GM12878 (cell line): ENCODE results near the gene ZNF32. TPM values are rescaled to one million over a fixed set of nuclear protein-coding genes. Genes with fewer than 3 reads are reported as not detected.

Source experiments
- ATF7 ChIP-seq: fragments of 450-650 bp; IDR thresholded peaks from 2 replicates; pipeline ENCODE4 v1.6.1; 2016; ENCODE audit warnings: low read depth, mild to moderate bottlenecking
- EP300 ChIP-seq, 2 experiments: fragments of 150-350 bp in 1 of 2; IDR thresholded peaks; 2 replicates each; pipeline ENCODE4 v1.6.1; 2011 to 2012; ENCODE audit warnings: low read depth in 2 of 2, low read length in 2 of 2, borderline replicate concordance in 1 of 2, improper control_type of control experiment in 1 of 2, inconsistent platforms in 1 of 2; ENCODE audit not compliant: control insufficient read depth in 1 of 2
- ETV6 ChIP-seq, 2 experiments: fragments of 450-650 bp in 1 of 2; IDR thresholded peaks in 1 of 2; conservative IDR thresholded peaks in 1 of 2; 2 replicates each; pipeline ENCODE4 v1.6.1; 2014; ENCODE audit warnings: antibody characterized with exemption in 1 of 2, borderline replicate concordance in 1 of 2, low read depth in 1 of 2, mild to moderate bottlenecking in 1 of 2, moderate library complexity in 1 of 2
- TCF3 ChIP-seq: IDR thresholded peaks from 2 replicates; pipeline ENCODE4 v1.6.1; 2012; ENCODE audit warnings: low read depth, mild to moderate bottlenecking, low read length, borderline replicate concordance; ENCODE audit not compliant: insufficient read depth
- polyA plus RNA-seq, 11 experiments: library from polyadenylated mRNA; depleted of rRNA in 4 of 11; unstranded in 6 of 11; stranded (reverse) in 5 of 11; fragments of >200 nt; fragmentation: Nextera tagmentation in 4 of 11; fragmentation: Illumina TruSeq in 1 of 11; extraction: Ambion mirVana in 4 of 11; extraction: Trizol in 1 of 11; gene quantifications; 1 replicate in 1 of 11; 2 replicates in 10 of 11; pipeline versions ENCODE4 v1.2.1 to v1.2.3, GENCODE V29; 2011 to 2016; ENCODE audit warnings: inconsistent platforms in 2 of 11, missing spikeins in 2 of 11, low read depth in 1 of 11
- total RNA-seq, 4 experiments: library from RNA; depleted of rRNA in 3 of 4; stranded (reverse); fragments of >200 nt in 3 of 4; fragmentation: Illumina TruSeq in 1 of 4; extraction: Trizol in 1 of 4; gene quantifications; 2 replicates each; pipeline versions ENCODE4 v1.2.1 to v1.2.3, GENCODE V29; 2013 to 2021
- TF ChIP-seq, protein P1 (sequence below): fragments of 450-650 bp; conservative IDR thresholded peaks from 2 replicates; pipeline ENCODE4 v1.6.1; 2017; ENCODE audit warnings: mild to moderate bottlenecking, moderate library complexity
- TF ChIP-seq, protein P2 (sequence below): fragments of 450-650 bp; IDR thresholded peaks from 2 replicates; pipeline ENCODE4 v1.6.1; 2017; ENCODE audit warnings: mild to moderate bottlenecking, moderate library complexity

ZNF32 gene
- total and polyA plus RNA-seq, 10 of the 15 experiments (the other 5 are each of a cell fraction or from before 2014, with no cell fraction given) = 1.9 to 23.0 (median 3.4) TPM

GRCh38 chr10:43698156-43698555 is 49.5 kb upstream of the ZNF32 start (continued):
- TF ChIP-seq EP300 (IDR thresholded peaks at IDR 0.05; ENCODE audit: borderline replicate concordance in 1 of 2, control insufficient read depth in 1 of 2, low read depth in 2 of 2, low read length in 2 of 2) = no peak
- TF ChIP-seq, protein P1, sequence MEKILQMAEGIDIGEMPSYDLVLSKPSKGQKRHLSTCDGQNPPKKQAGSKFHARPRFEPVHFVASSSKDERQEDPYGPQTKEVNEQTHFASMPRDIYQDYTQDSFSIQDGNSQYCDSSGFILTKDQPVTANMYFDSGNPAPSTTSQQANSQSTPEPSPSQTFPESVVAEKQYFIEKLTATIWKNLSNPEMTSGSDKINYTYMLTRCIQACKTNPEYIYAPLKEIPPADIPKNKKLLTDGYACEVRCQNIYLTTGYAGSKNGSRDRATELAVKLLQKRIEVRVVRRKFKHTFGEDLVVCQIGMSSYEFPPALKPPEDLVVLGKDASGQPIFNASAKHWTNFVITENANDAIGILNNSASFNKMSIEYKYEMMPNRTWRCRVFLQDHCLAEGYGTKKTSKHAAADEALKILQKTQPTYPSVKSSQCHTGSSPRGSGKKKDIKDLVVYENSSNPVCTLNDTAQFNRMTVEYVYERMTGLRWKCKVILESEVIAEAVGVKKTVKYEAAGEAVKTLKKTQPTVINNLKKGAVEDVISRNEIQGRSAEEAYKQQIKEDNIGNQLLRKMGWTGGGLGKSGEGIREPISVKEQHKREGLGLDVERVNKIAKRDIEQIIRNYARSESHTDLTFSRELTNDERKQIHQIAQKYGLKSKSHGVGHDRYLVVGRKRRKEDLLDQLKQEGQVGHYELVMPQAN = no peak
- TF ChIP-seq ATF7 = no peak
- TF ChIP-seq TCF3 = no peak
- TF ChIP-seq, protein P2, sequence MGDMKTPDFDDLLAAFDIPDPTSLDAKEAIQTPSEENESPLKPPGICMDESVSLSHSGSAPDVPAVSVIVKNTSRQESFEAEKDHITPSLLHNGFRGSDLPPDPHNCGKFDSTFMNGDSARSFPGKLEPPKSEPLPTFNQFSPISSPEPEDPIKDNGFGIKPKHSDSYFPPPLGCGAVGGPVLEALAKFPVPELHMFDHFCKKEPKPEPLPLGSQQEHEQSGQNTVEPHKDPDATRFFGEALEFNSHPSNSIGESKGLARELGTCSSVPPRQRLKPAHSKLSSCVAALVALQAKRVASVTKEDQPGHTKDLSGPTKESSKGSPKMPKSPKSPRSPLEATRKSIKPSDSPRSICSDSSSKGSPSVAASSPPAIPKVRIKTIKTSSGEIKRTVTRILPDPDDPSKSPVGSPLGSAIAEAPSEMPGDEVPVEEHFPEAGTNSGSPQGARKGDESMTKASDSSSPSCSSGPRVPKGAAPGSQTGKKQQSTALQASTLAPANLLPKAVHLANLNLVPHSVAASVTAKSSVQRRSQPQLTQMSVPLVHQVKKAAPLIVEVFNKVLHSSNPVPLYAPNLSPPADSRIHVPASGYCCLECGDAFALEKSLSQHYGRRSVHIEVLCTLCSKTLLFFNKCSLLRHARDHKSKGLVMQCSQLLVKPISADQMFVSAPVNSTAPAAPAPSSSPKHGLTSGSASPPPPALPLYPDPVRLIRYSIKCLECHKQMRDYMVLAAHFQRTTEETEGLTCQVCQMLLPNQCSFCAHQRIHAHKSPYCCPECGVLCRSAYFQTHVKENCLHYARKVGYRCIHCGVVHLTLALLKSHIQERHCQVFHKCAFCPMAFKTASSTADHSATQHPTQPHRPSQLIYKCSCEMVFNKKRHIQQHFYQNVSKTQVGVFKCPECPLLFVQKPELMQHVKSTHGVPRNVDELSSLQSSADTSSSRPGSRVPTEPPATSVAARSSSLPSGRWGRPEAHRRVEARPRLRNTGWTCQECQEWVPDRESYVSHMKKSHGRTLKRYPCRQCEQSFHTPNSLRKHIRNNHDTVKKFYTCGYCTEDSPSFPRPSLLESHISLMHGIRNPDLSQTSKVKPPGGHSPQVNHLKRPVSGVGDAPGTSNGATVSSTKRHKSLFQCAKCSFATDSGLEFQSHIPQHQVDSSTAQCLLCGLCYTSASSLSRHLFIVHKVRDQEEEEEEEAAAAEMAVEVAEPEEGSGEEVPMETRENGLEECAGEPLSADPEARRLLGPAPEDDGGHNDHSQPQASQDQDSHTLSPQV = no peak
- no peak for TF ChIP-seq ETV6 (conservative IDR thresholded peaks at IDR 0.05 in 1 of 2, IDR thresholded peaks at IDR 0.05 in 1 of 2; ENCODE audit: borderline replicate concordance in 1 of 2, low read depth in 1 of 2)
- TF ChIP-seq, all 136 proteins: peak for 0
